HepG2 (cell line): ENCODE data around the gene STMN1. TPM values are rescaled to one million over a fixed set of nuclear protein-coding genes. Genes with fewer than 3 reads are reported as not detected.

Source experiments
- ATAC-seq: fragments of 200-7000 bp; cut with Tn5 transposase; 3 replicates; pipeline ENCODE4 v1.9.1; 2020; ENCODE audit warnings: mild to moderate bottlenecking, moderate library complexity
- BruUV-seq: library from RNA; stranded (reverse); fragments of 400-500 nt; replicated peaks from 2 replicates; lab custom pipeline; 2021; lab: Mats Ljungman, UMichigan
- CTCF ChIA-PET: fragments of 300-600 bp; formaldehyde crosslinking; extraction: SDS; loops from one replicate; lab custom pipeline; 2021; ENCODE audit warnings: low total read pairs, inconsistent platforms, low intra/inter-chr PET ratio; lab: Yijun Ruan, JAX
- POLR2A ChIA-PET: fragments of 350-600 bp; sonication (Branson Sonifier 250); formaldehyde crosslinking; loops from one replicate; lab custom pipeline; 2020; ENCODE audit warnings: antibody characterized with exemption, inconsistent platforms; lab: Yijun Ruan, JAX
- DNase-seq: peaks from one replicate; pipeline ENCODE4 v3.0.0-alpha.2; 2015; ENCODE audit warnings: low spot score
- FAIRE-seq: peaks from 3 replicates; lab custom pipeline; 2011; peaks lifted over from hg19 to GRCh38; lab: Jason Lieb, UNC
- H2AFZ ChIP-seq: one replicate; pipeline ENCODE4 v1.6.1; 2011; ENCODE audit warnings: low read length, inconsistent platforms
- H3K27ac ChIP-seq: fragments of 300-600 bp; 3 replicates; pipeline ENCODE4 v1.8.0; 2011; ENCODE audit warnings: mixed run types, mild to moderate bottlenecking, mixed read lengths, low read length, inconsistent platforms; ENCODE audit not compliant: insufficient read depth; ENCODE audit errors: extremely low read length
- H3K27me3 ChIP-seq, 2 experiments: fragments of 200-600 bp in 1 of 2; 2 replicates in 1 of 2; 3 replicates in 1 of 2; pipeline versions ENCODE4 v1.6.0 to v1.8.0; 2011; ENCODE audit warnings: low read length in 2 of 2, mild to moderate bottlenecking in 2 of 2, moderate library complexity in 2 of 2, inconsistent platforms in 1 of 2; ENCODE audit not compliant: insufficient read depth in 2 of 2, control insufficient read depth in 1 of 2
- H3K36me3 ChIP-seq, 2 experiments: fragments of 200-600 bp in 1 of 2; replicated peaks in 1 of 2; 2 replicates in 1 of 2; 3 replicates in 1 of 2; pipeline versions ENCODE4 v1.5.1 to v1.8.0; 2011; ENCODE audit warnings: low read length in 2 of 2, inconsistent platforms in 1 of 2; ENCODE audit not compliant: insufficient read depth in 2 of 2, control insufficient read depth in 1 of 2
- H3K4me1 ChIP-seq: 2 replicates; pipeline ENCODE4 v1.5.1; 2012; ENCODE audit warnings: low read length, inconsistent platforms; ENCODE audit not compliant: insufficient read depth
- H3K4me2 ChIP-seq: 2 replicates; pipeline ENCODE4 v1.6.0; 2011; ENCODE audit warnings: low read depth, low read length, inconsistent platforms
- H3K4me3 ChIP-seq, 3 experiments: fragments of 200-600 bp in 1 of 3; sonication (generic), shearing (Covaris generic) in 1 of 3; replicated peaks in 1 of 3; 2 replicates each; pipeline ENCODE4 v1.5.1; 2011 to 2016; ENCODE audit warnings: low read length in 3 of 3, inconsistent platforms in 2 of 3, low read depth in 2 of 3, mild to moderate bottlenecking in 2 of 3, control low read depth in 1 of 3, mixed read lengths in 1 of 3; ENCODE audit not compliant: insufficient read depth in 1 of 3
- H3K79me2 ChIP-seq: one replicate; pipeline ENCODE4 v1.6.1; 2011; ENCODE audit warnings: low read length, inconsistent platforms; ENCODE audit not compliant: insufficient read depth
- H3K9ac ChIP-seq: 2 replicates; pipeline ENCODE4 v1.6.0; 2011; ENCODE audit warnings: mild to moderate bottlenecking, low read depth, low read length, inconsistent platforms; ENCODE audit not compliant: insufficient read depth
- H3K9me3 ChIP-seq: 2 replicates; pipeline ENCODE4 v1.5.1; 2012; ENCODE audit warnings: mild to moderate bottlenecking, low read length
- H4K20me1 ChIP-seq: 2 replicates; pipeline ENCODE4 v1.6.0; 2011; ENCODE audit warnings: inconsistent platforms, mild to moderate bottlenecking, low read length, moderate library complexity; ENCODE audit not compliant: insufficient read depth
- CC2D1A ChIP-seq: sonication (generic); formaldehyde crosslinking; IDR thresholded peaks from 2 replicates; pipeline ENCODE4 v1.8.1; 2023; ENCODE audit warnings: mild to moderate bottlenecking, missing genetic modification reagents
- KMT2B ChIP-seq: IDR thresholded peaks from 2 replicates; pipeline ENCODE4 v1.6.1; 2016; ENCODE audit warnings: missing genetic modification reagents, missing compliant biosample characterization
- MATR3 ChIP-seq: sonication (generic); formaldehyde crosslinking; IDR thresholded peaks from 2 replicates; pipeline ENCODE4 v1.4.0; 2020; ENCODE audit warnings: missing genetic modification reagents
- SNAPC2 ChIP-seq: sonication (generic); formaldehyde crosslinking; IDR thresholded peaks from 2 replicates; pipeline ENCODE4 v1.8.1; 2022; ENCODE audit warnings: mild to moderate bottlenecking, missing genetic modification reagents
- STAT5B ChIP-seq: sonication (generic); formaldehyde crosslinking; IDR thresholded peaks from 2 replicates; pipeline ENCODE4 v1.4.0; 2020; ENCODE audit warnings: missing genetic modification reagents
- ZFP41 ChIP-seq: sonication (generic); formaldehyde crosslinking; IDR thresholded peaks from 2 replicates; pipeline ENCODE4 v1.4.0; 2020; ENCODE audit warnings: mild to moderate bottlenecking, missing genetic modification reagents, borderline replicate concordance
- ZNF33A ChIP-seq: sonication (generic); formaldehyde crosslinking; IDR thresholded peaks from 2 replicates; pipeline ENCODE4 v1.5.1; 2020; ENCODE audit warnings: missing genetic modification reagents, mild to moderate bottlenecking, moderate library complexity, borderline replicate concordance
- ZNF850 ChIP-seq: sonication (generic); formaldehyde crosslinking; conservative IDR thresholded peaks from 2 replicates; pipeline ENCODE4 v1.9.0; 2021; ENCODE audit warnings: mild to moderate bottlenecking, missing genetic modification reagents
- WGBS: methylation state at CpG from one replicate; pipeline ENCODE4 v1.1.6; 2017; ENCODE audit warnings: low lambda C conversion rate; 5-methylcytosine and 5-hydroxymethylcytosine counted together
- in situ Hi-C: cut with HindIII; loops from 2 replicates; pipeline ENCODE4 v1.10.0; 2017; ENCODE audit warnings: low pct_unique_long_range_greater_than_20kb; ENCODE audit not compliant: extremely low pct_ligation_motif_present
- intact Hi-C: fragments of 100-400 bp; cut with micrococcal nuclease; formaldehyde crosslinking; loops from one replicate; pipeline ENCODE4 v1.10.0; 2022; ENCODE audit not compliant: unreplicated experiment
- polyA plus RNA-seq, 8 experiments: library from polyadenylated mRNA; depleted of rRNA in 3 of 8; stranded (reverse) in 7 of 8; unstranded in 1 of 8; fragments of >200 nt; fragmentation: Illumina TruSeq in 4 of 8; extraction: Trizol in 4 of 8; gene quantifications; 2 replicates each; pipeline versions ENCODE4 v1.2.1 to v1.2.3, GENCODE V29; 2011 to 2016; ENCODE audit warnings: low read depth in 4 of 8, missing spikeins in 1 of 8, mixed read lengths in 1 of 8; ENCODE audit not compliant: insufficient read depth in 1 of 8
- total RNA-seq, 5 experiments: library from RNA; depleted of rRNA; stranded (reverse); fragments of >200 nt; fragmentation: Illumina TruSeq; extraction: Trizol; gene quantifications; 2 replicates each; pipeline ENCODE4 v1.2.3, GENCODE V29; 2016; ENCODE audit warnings: low read depth in 1 of 5
- TF ChIP-seq, protein P1 (sequence below): sonication (generic); formaldehyde crosslinking; IDR thresholded peaks from 2 replicates; pipeline ENCODE4 v1.8.1; 2023; ENCODE audit warnings: mild to moderate bottlenecking, missing genetic modification reagents
- TF ChIP-seq, protein P2 (sequence below): sonication (generic); formaldehyde crosslinking; IDR thresholded peaks from 2 replicates; pipeline ENCODE4 v1.8.0; 2022; ENCODE audit warnings: low read depth, missing genetic modification reagents
- TF ChIP-seq, protein P3 (sequence below): sonication (generic); formaldehyde crosslinking; IDR thresholded peaks from 2 replicates; pipeline ENCODE4 v1.8.0; 2022; ENCODE audit warnings: missing genetic modification reagents, mild to moderate bottlenecking, inconsistent platforms, borderline replicate concordance
- TF ChIP-seq, protein P4 (sequence below): sonication (generic); formaldehyde crosslinking; IDR thresholded peaks from 2 replicates; pipeline ENCODE4 v1.4.0; 2020; ENCODE audit warnings: missing genetic modification reagents

Gene STMN1
- total and polyA plus RNA-seq, 2 of the 13 experiments (the other 11 are each of a cell fraction or from before 2014, with no cell fraction given) = 45.9 to 409 TPM

DNA sequence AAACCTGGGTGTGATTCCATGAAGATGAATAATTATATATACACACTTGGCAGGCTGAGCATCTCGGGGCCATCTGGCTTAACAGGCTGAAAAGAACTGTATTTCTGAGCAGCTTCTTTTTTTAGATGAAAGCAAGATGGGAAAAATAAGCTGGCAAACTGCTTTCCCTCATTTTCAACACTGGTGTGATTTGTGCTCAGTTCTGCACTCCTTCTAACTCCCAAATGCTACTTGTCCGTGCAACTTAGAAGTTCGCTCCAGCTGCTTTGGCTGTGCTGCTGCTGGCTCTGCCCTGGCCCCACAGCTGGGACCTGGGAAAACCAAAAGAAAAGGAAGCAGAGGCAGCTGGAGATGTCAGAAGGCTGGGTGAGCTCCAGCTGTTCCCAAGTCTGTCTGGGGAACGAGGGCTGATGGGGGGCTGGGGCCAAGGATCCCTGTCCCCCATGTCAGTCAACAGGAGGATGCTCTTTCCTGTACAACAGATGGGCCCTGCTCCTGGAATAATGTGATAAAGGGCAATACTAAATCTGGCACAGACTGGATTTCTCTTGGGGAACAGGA is 46.7 kb upstream of the STMN1 start (continued):
- TF ChIP-seq, protein P1, sequence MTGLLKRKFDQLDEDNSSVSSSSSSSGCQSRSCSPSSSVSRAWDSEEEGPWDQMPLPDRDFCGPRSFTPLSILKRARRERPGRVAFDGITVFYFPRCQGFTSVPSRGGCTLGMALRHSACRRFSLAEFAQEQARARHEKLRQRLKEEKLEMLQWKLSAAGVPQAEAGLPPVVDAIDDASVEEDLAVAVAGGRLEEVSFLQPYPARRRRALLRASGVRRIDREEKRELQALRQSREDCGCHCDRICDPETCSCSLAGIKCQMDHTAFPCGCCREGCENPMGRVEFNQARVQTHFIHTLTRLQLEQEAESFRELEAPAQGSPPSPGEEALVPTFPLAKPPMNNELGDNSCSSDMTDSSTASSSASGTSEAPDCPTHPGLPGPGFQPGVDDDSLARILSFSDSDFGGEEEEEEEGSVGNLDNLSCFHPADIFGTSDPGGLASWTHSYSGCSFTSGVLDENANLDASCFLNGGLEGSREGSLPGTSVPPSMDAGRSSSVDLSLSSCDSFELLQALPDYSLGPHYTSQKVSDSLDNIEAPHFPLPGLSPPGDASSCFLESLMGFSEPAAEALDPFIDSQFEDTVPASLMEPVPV (CRISPR knock-in tag) = no peak
- TF ChIP-seq MATR3 (no peak), ZNF850 (no peak)
- TF ChIP-seq, all 625 proteins: peak for 0

DNA sequence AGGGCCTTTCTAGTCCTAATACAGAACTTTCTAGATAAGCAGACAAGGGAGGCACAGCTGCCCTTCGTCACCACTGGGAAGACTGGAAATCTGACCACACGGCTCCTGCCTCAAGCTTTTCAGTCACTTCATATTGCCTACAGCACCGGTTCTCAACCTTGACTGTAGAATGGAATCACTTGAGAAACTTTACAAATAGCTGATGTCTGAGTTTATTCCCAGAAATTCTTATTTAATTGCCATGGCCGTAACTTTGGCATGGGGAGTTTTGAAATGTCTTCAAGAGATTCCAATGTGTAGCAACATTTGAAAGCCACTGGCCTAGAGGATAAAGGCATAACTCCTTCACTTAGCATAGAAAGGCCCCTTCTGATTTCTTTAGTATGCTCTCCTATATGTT is 42.4 kb upstream of the STMN1 start:
- WGBS = 58% methylated on average over 4 of the region's 4 CpGs
- Histone ChIP-seq H3K4me3 (no peak overlapping the region), H3K79me2 (no peaks in the 10 kb centered on the region), H3K27ac (no peak overlapping the region), H3K9me3 (no peaks in the 10 kb centered on the region), H3K36me3 (no peaks in the 10 kb centered on the region), H3K27me3 (no peaks in the 10 kb centered on the region), H3K4me2 (no peak overlapping the region), H2AFZ (no peak overlapping the region), H3K4me1 (no peaks in the 10 kb centered on the region), H4K20me1 (no peaks in the 10 kb centered on the region), H3K9ac (no peak overlapping the region)
- FAIRE-seq (no peak), DNase-seq (no peak), ATAC-seq (no peak)
- intact Hi-C loops = no loop called here
- TF ChIP-seq, protein P2, sequence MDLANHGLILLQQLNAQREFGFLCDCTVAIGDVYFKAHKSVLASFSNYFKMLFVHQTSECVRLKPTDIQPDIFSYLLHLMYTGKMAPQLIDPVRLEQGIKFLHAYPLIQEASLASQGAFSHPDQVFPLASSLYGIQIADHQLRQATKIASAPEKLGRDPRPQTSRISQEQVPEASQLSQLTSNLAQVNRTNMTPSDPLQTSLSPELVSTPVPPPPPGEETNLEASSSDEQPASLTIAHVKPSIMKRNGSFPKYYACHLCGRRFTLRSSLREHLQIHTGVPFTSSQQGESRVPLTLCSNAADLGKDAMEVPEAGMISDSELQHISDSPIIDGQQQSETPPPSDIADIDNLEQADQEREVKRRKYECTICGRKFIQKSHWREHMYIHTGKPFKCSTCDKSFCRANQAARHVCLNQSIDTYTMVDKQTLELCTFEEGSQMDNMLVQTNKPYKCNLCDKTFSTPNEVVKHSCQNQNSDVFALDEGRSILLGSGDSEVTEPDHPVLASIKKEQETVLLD (CRISPR knock-in tag) = no peak
- TF ChIP-seq STAT5B (CRISPR knock-in tag) (no peak), ZFP41 (no peak), SNAPC2 (no peak), ZNF33A (CRISPR knock-in tag) (no peak), CC2D1A (CRISPR knock-in tag) (no peak), KMT2B (CRISPR knock-in tag) (no peak)
- TF ChIP-seq, protein P3, sequence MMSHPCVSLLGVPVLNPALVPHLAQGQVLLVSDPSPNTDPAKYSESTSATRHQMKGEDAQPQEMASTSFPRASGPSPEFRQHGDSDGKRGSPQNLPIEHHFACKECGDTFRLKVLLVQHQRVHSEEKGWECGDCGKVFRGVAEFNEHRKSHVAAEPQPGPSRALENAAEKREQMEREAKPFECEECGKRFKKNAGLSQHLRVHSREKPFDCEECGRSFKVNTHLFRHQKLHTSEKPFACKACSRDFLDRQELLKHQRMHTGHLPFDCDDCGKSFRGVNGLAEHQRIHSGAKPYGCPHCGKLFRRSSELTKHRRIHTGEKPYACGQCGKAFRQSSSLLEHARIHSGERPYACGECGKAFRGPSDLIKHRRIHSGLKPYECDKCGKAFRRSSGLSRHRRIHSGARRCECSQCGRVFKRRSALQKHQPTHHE (CRISPR knock-in tag) = no peak
- TF ChIP-seq, protein P4, sequence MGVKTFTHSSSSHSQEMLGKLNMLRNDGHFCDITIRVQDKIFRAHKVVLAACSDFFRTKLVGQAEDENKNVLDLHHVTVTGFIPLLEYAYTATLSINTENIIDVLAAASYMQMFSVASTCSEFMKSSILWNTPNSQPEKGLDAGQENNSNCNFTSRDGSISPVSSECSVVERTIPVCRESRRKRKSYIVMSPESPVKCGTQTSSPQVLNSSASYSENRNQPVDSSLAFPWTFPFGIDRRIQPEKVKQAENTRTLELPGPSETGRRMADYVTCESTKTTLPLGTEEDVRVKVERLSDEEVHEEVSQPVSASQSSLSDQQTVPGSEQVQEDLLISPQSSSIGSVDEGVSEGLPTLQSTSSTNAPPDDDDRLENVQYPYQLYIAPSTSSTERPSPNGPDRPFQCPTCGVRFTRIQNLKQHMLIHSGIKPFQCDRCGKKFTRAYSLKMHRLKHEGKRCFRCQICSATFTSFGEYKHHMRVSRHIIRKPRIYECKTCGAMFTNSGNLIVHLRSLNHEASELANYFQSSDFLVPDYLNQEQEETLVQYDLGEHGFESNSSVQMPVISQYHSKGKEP (CRISPR knock-in tag) = no peak
- ChIA-PET POLR2A (no interaction called here), CTCF (no interaction called here)
- in situ Hi-C loops = no loop called here
- BruUV-seq = no TSS peak
